OCI-LY7 (cell line): ENCODE results near the gene ZDHHC14.

Experiments
- EZH2phosphoT487 ChIP-seq: fragments of 200-600 bp; sonication (generic); IDR thresholded peaks from 2 replicates; pipeline ENCODE4 v1.6.1; 2018; ENCODE audit warnings: low read depth, borderline replicate concordance, mild to moderate bottlenecking, mixed run types, antibody characterized with exemption, low read length, moderate library complexity, mixed read lengths
- TF ChIP-seq, protein P1 (sequence below): fragments of 200-600 bp; sonication (generic); conservative IDR thresholded peaks from 2 replicates; pipeline ENCODE4 v1.5.1; 2014; ENCODE audit warnings: mild to moderate bottlenecking, antibody characterized with exemption, low read length, moderate library complexity, mixed read lengths

DNA sequence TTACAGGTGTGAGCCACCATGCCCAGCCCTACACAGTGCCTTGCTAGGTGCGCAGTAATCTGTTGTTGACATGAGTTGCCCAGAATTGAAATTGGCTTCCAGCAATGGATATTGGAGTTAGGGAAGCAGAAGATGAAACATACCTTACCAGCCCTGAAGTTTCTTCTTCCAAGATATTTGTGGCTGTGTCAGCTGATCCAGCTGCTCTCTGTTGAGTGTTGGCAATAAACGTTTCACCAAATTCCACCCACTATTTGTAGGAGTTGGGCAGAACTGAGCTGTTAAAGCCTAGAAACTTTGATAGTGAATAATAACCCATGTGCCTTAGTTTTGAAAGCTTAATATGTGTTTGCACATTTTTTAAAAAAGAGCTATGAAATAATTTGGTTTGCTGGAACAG, 223.8 kb downstream of the ZDHHC14 start:
- TF ChIP-seq, protein P1, sequence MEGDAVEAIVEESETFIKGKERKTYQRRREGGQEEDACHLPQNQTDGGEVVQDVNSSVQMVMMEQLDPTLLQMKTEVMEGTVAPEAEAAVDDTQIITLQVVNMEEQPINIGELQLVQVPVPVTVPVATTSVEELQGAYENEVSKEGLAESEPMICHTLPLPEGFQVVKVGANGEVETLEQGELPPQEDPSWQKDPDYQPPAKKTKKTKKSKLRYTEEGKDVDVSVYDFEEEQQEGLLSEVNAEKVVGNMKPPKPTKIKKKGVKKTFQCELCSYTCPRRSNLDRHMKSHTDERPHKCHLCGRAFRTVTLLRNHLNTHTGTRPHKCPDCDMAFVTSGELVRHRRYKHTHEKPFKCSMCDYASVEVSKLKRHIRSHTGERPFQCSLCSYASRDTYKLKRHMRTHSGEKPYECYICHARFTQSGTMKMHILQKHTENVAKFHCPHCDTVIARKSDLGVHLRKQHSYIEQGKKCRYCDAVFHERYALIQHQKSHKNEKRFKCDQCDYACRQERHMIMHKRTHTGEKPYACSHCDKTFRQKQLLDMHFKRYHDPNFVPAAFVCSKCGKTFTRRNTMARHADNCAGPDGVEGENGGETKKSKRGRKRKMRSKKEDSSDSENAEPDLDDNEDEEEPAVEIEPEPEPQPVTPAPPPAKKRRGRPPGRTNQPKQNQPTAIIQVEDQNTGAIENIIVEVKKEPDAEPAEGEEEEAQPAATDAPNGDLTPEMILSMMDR = no peak
- no peak for TF ChIP-seq EZH2phosphoT487
